GM12892 (cell line): ENCODE data around the gene LYPD1.

ENCODE experiments used
- DNase-seq: peaks from one replicate; pipeline ENCODE4 v3.0.0; 2011; ENCODE audit not compliant: insufficient read length
- FAIRE-seq: peaks from 2 replicates; lab custom pipeline; 2011; peaks lifted over from hg19 to GRCh38; lab: Jason Lieb, UNC
- POLR2A ChIP-seq: IDR thresholded peaks from 2 replicates; pipeline ENCODE4 v1.6.1; 2011; ENCODE audit warnings: low read depth, low read length, control low read depth
- POLR2AphosphoS5 ChIP-seq: IDR thresholded peaks from 2 replicates; pipeline ENCODE4 v1.6.1; 2011; ENCODE audit warnings: low read depth, low read length, control low read depth
- TAF1 ChIP-seq: IDR thresholded peaks from 2 replicates; pipeline ENCODE4 v1.6.1; 2011; ENCODE audit warnings: low read depth, mild to moderate bottlenecking, control low read depth, low read length, borderline replicate concordance

Gene LYPD1

DNA sequence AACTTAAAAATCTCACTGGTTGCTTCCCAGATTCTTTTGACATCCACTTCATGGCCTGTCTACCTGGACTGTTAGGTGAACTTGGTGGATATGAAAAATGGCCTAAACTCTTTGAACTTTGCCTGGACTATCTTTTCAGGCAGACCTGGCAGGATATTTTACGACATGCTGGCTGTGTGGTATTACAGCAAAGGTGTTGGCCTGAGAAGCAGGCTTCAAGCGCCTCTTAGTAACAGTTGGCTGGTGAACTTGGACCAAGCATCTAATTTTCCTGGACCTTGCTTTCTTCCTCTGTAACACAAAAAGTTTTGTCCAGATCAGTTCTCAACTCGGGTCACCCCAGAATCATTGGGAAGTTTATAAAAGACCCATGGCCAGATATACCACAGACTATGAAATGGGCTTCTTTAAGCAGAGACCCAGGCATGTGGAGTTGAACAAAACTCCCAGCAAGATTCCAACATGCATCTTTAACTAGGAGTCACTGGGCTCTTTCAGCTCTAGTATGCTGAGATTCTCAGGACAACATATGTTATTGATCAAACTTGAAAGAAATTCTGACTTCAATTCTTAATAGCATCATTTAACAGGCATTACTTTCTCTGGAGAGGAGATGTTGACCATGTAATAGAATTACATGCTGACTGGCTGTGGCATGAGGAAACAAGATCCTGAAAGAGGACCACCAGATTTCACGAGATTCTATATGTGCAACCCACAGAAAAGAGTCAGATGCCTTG lies 4.4 kb downstream of the LYPD1 start:
- FAIRE-seq, result no peak
- no peak for DNase-seq
- no peak for TF ChIP-seq POLR2AphosphoS5
- no peak for TF ChIP-seq TAF1
- TF ChIP-seq POLR2A, result no peak

DNA sequence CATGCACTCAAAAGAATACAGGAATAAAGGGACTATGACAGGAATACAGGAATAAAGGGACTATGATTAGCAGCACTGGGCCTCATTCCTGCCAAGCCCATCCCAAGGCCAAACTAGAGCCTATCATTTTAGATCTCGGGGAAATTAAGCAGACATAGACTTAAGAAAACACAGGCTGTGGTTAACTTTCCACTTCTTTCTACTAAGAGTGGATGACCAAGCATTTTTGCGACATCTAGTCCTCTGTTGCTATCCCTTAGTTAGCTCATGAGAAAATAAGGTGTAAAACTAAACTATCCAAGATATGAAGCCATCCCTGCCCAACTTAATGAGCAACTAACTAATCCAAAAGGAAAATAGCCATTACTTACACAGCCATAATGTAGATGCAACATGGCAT lies 5.9 kb downstream of the LYPD1 start:
- DNase-seq (no peak), FAIRE-seq (no peak)
- TF ChIP-seq TAF1, result no peak
- TF ChIP-seq POLR2A, result no peak
- TF ChIP-seq POLR2AphosphoS5, result no peak

DNA sequence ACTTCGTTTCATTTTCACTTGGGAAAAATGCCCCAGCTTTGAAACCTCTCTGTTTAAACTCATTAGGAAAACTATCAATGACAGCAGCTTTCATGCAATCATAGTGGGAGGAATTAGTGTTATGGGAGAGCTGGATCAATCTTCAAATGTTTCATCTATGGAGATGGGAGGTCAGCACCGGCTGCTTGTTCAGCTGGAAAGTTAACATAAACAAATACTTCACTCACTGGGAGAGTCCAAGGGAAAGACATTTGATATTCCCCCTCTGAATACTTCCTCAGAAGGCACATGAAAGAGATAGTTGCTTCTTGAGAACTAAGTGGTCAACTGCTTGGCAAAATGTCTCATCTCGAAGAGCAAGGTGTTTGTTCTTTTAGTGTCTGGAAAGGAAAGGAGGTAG lies 7.3 kb downstream of the LYPD1 start:
- DNase-seq, result no peak
- FAIRE-seq, result no peak
- TF ChIP-seq POLR2A (no peak), TAF1 (no peak), POLR2AphosphoS5 (no peak)

GRCh38 chr2:132659331-132659730 lies 10.7 kb downstream of the LYPD1 start:
- FAIRE-seq, result no peak
- TF ChIP-seq TAF1 (no peak), POLR2A (no peak), POLR2AphosphoS5 (no peak)
- DNase-seq, result no peak

DNA sequence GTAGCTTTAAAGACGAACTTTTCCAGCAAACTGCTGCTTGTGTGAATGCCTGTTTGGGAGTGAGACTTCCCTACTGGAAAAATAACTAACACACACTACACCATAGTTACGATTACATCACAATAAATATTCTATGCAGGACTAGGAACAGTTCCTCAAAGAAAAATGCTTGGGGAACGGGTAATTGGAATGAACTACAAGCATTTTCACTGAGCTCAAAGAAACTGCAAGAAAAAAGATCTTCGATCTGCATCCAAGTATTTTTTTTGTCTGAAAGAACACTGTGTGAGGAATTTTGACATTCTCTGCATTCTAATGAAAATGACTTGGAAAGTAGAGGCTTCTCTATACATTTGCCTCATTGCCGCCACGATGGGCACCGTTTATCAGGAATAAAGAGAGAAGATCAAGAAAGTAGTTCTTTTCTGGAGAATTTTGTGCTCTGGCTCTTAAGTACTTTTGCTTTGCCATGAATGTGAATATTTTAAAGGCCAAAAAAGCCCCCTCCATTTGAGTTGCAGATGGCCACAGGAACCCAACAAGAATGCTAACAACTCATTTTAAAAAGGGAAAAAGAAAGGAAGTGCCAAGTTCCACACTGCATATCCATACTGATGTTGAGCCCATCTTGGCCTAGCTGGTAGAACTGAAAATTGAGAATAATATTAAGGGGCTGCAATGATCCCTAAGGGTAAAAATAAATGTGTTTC lies 13.6 kb downstream of the LYPD1 start:
- no peak for TF ChIP-seq TAF1
- no peak for TF ChIP-seq POLR2AphosphoS5
- no peak for TF ChIP-seq POLR2A
- no peak for FAIRE-seq
- no peak for DNase-seq

DNA sequence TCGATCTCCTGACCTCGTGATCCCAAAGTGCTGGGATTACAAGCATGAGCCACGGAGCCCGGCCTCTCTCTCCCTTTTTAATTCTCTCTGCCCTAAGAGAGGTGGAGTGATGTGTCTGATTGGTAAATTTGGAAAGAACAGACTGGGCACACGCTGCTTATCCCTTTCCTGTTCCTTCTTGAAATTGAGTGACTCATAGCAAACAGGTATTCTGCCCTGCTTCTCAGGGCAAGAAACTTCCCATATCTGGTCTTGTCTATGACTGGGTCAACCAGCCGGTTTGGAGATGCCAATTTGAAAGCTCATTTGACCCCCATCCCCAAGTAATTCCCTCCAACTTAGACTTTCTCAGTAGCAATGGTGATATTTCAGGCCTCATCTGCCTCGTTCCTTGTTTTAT lies 15.0 kb downstream of the LYPD1 start:
- FAIRE-seq (no peak), DNase-seq (no peak)
- TF ChIP-seq POLR2A, result no peak
- no peak for TF ChIP-seq POLR2AphosphoS5
- no peak for TF ChIP-seq TAF1

DNA sequence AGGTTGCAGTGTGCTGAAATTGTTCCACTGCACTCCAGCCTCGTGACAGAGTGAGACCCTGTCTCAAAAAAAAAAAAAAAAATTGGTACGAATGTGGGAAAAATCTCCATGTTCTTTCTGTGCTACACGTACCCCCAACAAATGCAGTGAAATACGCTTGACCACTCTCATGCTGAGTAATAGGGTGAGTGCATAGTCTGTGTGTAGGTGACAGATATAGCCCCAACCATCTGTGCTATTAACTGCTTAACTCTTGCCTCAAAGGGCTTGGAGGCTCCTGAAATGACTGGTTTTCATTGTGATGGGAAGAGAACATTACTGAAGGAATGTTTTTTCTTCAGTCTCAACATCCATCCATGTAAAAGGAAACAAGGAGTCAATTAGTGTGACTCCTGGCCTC lies 15.7 kb downstream of the LYPD1 start:
- no peak for DNase-seq
- TF ChIP-seq TAF1 (no peak), POLR2A (no peak), POLR2AphosphoS5 (no peak)
- no peak for FAIRE-seq

DNA sequence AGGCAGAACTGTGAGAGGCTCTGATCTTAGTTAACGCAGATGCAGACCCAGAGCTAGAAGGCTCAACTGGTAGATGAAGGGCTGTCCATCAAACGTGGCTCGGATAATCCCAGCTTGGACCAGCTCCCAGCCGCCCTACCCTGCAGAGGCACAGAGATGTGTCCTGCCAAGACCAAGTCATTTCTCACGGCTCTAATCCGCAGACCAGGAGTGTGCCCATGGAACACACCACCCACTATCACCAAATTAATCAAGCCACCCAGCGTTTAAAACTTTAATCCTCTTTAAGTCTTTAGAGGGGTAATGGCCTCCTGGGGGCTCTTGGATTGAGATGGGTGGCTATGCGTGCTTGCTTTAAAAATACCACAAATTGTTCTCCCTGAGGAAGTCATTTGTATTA lies 17.5 kb downstream of the LYPD1 start:
- DNase-seq (no peak), FAIRE-seq (no peak)
- TF ChIP-seq POLR2A (no peak), TAF1 (no peak), POLR2AphosphoS5 (no peak)

GRCh38 chr2:132651115-132652045 lies 18.6 kb downstream of the LYPD1 start:
- no peak for DNase-seq
- no peak for FAIRE-seq
- TF ChIP-seq TAF1 (no peak), POLR2A (no peak), POLR2AphosphoS5 (no peak)

- no peak for DNase-seq
- FAIRE-seq, result no peak
- no peak for TF ChIP-seq POLR2A
- no peak for TF ChIP-seq TAF1
- no peak for TF ChIP-seq POLR2AphosphoS5
Observed at GRCh38 chr2:132646540-132647108, 23.4 kb downstream of the LYPD1 start.

DNA sequence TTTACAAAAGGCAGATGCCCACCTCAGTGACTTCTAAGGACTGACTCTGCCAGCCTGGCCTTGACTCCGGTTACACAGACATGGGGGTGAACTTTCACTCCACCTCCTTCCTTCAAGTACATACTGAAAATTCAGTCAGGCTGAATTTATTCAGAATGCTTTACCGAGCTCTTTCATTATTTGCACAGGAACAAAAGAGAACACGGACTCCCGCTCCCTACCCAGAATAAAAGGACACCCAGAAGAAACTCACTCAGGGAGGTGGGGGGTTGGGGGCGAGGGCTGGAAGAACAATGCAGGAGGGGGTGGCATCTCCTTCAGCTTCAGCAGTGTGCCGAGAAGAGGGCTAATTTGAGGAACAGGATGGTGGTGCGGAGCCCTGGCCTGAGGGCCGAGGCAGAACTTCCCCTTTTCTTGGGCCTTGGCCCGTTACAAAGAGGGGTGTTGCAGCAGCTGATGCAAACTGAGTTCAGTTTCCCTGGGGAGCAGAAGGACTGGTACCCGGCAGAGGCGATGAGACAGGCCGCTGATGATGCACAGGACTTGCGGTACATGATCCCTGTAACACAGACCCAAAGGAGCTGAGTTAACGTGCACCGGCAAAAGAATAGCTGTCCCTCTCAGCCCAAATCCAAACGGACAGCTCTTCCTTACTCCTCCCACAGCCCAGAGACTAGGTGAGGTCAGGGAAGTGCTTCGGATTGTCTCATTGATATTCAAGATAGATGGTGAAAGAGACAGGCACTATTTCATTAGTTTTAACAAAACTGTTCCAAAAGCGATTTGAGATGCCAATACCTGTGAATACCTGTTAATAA lies 24.1 kb downstream of the LYPD1 start:
- no peak for DNase-seq
- FAIRE-seq, result no peak

More for the DNA sequence above, 24.1 kb downstream of the LYPD1 start:
- no peak for TF ChIP-seq POLR2A
- no peak for TF ChIP-seq POLR2AphosphoS5
- TF ChIP-seq TAF1, result no peak
